Esophagus (tissue), 2 donors: ENCODE measurements around the gene CHML. TPM values are rescaled to one million over a fixed set of nuclear protein-coding genes. Genes with fewer than 3 reads are reported as not detected.
"Not testable (repeated sequence)": the region's sequence is repeated elsewhere in the genome, so short reads cannot be mapped to it uniquely, and the experiment has no call there.

Source experiments
- H3K27ac ChIP-seq, 2 donors: one replicate each; pipeline ENCODE4 v1.5.1; 2013; ENCODE audit warnings: low read depth in 2 of 2, mild to moderate bottlenecking in 2 of 2, inconsistent platforms in 1 of 2, low read length in 1 of 2, moderate library complexity in 1 of 2
- H3K27me3 ChIP-seq, 2 donors: one replicate each; pipeline ENCODE4 v1.6.1; 2013; ENCODE audit warnings: low read length in 2 of 2, control low read depth in 1 of 2, mild to moderate bottlenecking in 1 of 2; ENCODE audit not compliant: insufficient read depth in 2 of 2, control insufficient read depth in 1 of 2
- H3K36me3 ChIP-seq, 2 donors: one replicate each; pipeline ENCODE4 v1.6.1; 2013; ENCODE audit warnings: low read length in 1 of 2; ENCODE audit not compliant: control insufficient read depth in 2 of 2, insufficient read depth in 2 of 2
- H3K4me1 ChIP-seq, 2 donors: one replicate each; pipeline ENCODE4 v1.6.1; 2013; ENCODE audit warnings: low read length in 1 of 2; ENCODE audit not compliant: control insufficient read depth in 2 of 2, insufficient read depth in 2 of 2
- H3K4me3 ChIP-seq, 2 donors: one replicate each; pipeline ENCODE4 v1.5.1; 2013; ENCODE audit warnings: low read length in 2 of 2, mild to moderate bottlenecking in 2 of 2, low read depth in 1 of 2, moderate library complexity in 1 of 2
- H3K9me3 ChIP-seq, 2 donors: one replicate each; pipeline ENCODE4 v1.6.1; 2013; ENCODE audit warnings: mild to moderate bottlenecking in 2 of 2, low read depth in 1 of 2, low read length in 1 of 2, moderate library complexity in 1 of 2; ENCODE audit not compliant: control insufficient read depth in 2 of 2, insufficient read depth in 1 of 2
- WGBS, 2 donors: extraction: QIAGEN DNeasy Blood & Tissue Kit; methylation state at CpG; one replicate each; pipeline ENCODE4 v1.1.7; 2013; 5-methylcytosine and 5-hydroxymethylcytosine counted together
- polyA plus RNA-seq, 2 donors: library from polyadenylated mRNA; stranded (reverse); fragments of 200-250 nt; gene quantifications; one replicate each; pipeline ENCODE4 v1.2.3, GENCODE V29; 2013
- donor health status: healthy with polysubstance abuse.
- donor health status: Bipolar disorder and iron deficiency.

Gene CHML
- 1 to 10 TPM; 1.3 to 1.6 TPM for polyA plus RNA-seq

DNA sequence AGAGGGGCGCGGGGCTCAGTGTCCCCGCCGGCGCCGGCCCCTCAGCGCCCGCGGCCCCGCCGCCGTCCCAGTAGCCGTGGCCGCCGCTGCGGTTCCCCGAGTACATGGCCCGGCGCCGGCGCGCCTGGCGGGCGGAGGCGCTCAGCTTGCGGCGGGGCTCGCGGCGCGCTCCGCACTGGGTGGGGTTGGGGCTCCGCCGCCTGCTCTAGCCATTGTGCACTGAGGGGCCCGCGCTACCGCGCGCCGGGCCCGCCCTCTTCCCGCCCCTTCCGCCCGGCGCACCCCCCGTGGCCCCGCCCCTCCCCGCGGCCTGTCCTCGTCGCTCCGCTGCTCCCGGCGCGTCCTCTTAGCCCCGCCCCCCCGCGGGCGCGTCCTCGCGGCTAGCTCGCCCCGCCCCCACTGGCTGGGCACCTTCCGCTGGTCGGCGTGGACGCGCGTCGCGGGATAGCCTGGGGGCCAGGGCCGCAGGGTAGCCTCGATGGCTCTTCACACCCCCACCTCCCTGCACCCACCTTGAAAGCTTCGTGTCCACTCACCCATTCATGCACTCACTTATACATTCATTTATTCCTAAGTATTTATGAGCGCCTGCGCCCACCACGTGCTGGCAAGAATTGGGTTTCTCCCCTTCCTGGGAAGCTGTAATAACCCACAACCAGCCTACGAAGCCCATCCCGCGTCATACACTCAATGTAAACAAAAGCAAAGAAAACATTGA is at the start of gene CHML, which contains the start of gene OPN3:
Gene CHML (minus strand): TSS at position 221 of the 718 bp plus-strand sequence. CDS start 4,603 bp downstream, outside the sequence.
Gene OPN3 (minus strand): TSS at position 221 of the 718 bp plus-strand sequence. CDS start 115 bp downstream, at position 106.
- Histone ChIP-seq H3K27ac (peak within 1 kb of the TSS; percentile 74 to 85), H3K27me3 (no peaks in the 10 kb centered on the region), H3K36me3 (no peaks in the 10 kb centered on the region), H3K4me1 (peaks cover under 1 to 3% of the 10 kb centered on the region in 2 donors), H3K4me3 (peak within 1 kb of the TSS; percentile 63 to 78), H3K9me3 (no peaks in the 10 kb centered on the region)
- WGBS, 2 donors: 4 to 5% methylated on average over 59 to 81 of the region's 81 CpGs

DNA sequence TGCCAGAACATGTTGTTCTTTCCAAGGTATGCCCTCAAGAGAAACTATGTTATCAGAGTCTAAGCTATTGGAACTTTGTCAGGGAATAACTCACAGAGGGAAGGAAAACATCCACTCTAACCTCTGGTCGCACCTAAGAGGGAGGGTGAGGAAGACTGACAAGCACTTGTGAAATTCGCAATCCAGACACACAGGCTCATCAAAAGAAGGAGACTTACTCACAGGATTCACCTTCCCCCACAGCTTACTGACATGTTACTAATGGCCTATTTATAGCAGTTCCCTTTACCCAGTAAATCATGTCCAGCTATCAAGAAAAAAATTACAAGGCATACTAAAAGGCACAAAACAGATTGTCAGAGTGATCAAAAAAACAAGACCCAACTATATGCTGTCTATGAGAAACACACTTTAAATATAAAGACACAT is 48.8 kb upstream of the CHML start:
- H3K27me3 ChIP-seq: no peaks in the 10 kb centered on the region
- no peaks in the 10 kb centered on the region for H3K4me1 ChIP-seq
- H3K9me3 ChIP-seq: no peaks in the 10 kb centered on the region
- H3K4me3 ChIP-seq: no peak overlapping the region
- no peaks in the 10 kb centered on the region for H3K36me3 ChIP-seq
- H3K27ac ChIP-seq: no peak overlapping the region
- 19 to 32% methylated on average over 2 of the region's 2 CpGs for WGBS, 2 donors

DNA sequence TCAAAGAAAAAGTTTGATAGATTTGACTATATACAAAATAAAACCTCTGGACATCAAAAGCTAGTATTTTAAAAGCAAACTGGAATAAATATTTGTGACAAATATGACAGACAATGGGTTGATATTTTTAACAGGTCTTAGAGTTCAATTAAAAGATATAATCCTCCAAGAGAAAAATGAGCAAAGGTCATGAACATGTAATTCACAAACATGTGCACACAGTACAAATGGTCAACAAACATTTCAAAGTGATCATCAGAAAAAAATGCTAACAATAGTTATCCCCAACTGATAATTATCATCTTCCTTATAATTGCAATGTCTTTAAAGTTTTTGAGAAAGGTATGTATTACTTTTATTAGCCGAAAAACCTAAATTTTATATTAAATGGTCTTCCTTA is 43.9 kb upstream of the CHML start:
- Histone ChIP-seq H3K27me3 (no peaks in the 10 kb centered on the region), H3K27ac (no peak overlapping the region), H3K4me3 (no peak overlapping the region), H3K9me3 (no peaks in the 10 kb centered on the region), H3K4me1 (no peaks in the 10 kb centered on the region), H3K36me3 (no peaks in the 10 kb centered on the region)
- 93% methylated on average over 1 of the region's 1 CpG for whole genome bisulfite sequencing, 2 donors

- no peaks in the 10 kb centered on the region for H3K9me3 ChIP-seq
Measured at GRCh38 chr1:241682921-241683320, 42.8 kb upstream of the CHML start.

GRCh38 chr1:241681861-241682448 is 41.8 kb upstream of the CHML start:
- not testable (repeated sequence) for H3K36me3 ChIP-seq, H3K27ac ChIP-seq, H3K4me3 ChIP-seq, H3K9me3 ChIP-seq, H3K4me1 ChIP-seq, H3K27me3 ChIP-seq
- 60% methylated on average over 4 of the region's 4 CpGs for WGBS, 2 donors

More at GRCh38 chr1:241682921-241683320, 42.8 kb upstream of the CHML start:
- no peaks in the 10 kb centered on the region for H3K27me3 ChIP-seq
- 90 to 92% methylated on average over 2 of the region's 2 CpGs for WGBS, 2 donors
- H3K36me3 ChIP-seq: no peaks in the 10 kb centered on the region
- H3K4me1 ChIP-seq: no peaks in the 10 kb centered on the region
- H3K4me3 ChIP-seq: no peak overlapping the region
- no peak overlapping the region for H3K27ac ChIP-seq

GRCh38 chr1:241679961-241680360 is 39.8 kb upstream of the CHML start:
- Histone ChIP-seq H3K4me1 (no peaks in the 10 kb centered on the region), H3K4me3 (no peak overlapping the region), H3K27me3 (no peaks in the 10 kb centered on the region), H3K27ac (no peak overlapping the region), H3K9me3 (no peaks in the 10 kb centered on the region), H3K36me3 (no peaks in the 10 kb centered on the region)
- WGBS, 2 donors: 78 to 80% methylated on average over 3 of the region's 3 CpGs

DNA sequence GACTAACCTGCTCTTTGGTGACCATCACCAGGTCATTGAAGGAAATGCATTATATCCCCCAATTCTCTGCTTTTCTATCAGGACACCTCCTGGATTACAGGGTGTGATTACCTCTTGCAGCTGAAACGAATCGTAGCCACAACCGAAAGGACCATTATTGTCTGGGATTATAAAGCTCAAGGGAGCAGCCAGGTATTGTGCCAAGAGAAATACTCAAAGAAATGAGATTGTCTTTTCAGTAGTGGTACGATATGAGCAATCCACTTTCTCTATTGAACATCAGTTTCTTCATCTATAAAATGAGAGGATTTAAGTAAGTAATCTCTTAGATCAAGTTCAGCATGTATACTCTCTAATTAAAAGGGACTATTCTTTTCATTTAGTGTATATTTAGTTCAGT is 39.2 kb upstream of the CHML start:
- WGBS, 2 donors: 64 to 65% methylated on average over 4 of the region's 4 CpGs
- H3K36me3 ChIP-seq: no peaks in the 10 kb centered on the region
- no peak overlapping the region for H3K27ac ChIP-seq
- no peaks in the 10 kb centered on the region for H3K27me3 ChIP-seq
- H3K9me3 ChIP-seq: no peaks in the 10 kb centered on the region
- H3K4me3 ChIP-seq: no peak overlapping the region
- H3K4me1 ChIP-seq: no peaks in the 10 kb centered on the region

GRCh38 chr1:241678536-241678935 is 38.4 kb upstream of the CHML start:
- Histone ChIP-seq H3K4me1 (no peaks in the 10 kb centered on the region), H3K9me3 (no peaks in the 10 kb centered on the region), H3K4me3 (no peak overlapping the region), H3K36me3 (no peaks in the 10 kb centered on the region), H3K27ac (no peak overlapping the region), H3K27me3 (no peaks in the 10 kb centered on the region)
- 69 to 73% methylated on average over 2 of the region's 2 CpGs for WGBS, 2 donors

DNA sequence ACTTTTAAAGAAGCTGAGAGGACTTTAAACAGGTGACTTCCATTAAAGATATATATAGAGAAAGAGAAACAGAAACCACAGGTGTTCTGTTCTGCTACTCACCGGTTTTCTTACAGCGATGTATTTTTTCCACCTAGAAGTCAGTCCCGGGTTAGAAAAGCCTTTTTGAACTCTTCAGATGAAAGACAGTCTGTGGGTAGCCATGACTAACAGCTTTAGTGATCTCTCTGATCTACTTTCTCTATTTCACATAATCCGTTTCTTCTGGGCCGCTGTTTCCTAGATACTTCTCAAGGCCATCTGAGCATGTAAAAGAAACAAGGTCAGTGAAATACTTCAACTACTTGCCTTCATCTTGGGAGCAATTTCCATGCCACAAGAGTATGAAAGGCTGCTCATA is 37.0 kb upstream of the CHML start:
- 62 to 73% methylated on average over 5 of the region's 5 CpGs for WGBS, 2 donors

DNA sequence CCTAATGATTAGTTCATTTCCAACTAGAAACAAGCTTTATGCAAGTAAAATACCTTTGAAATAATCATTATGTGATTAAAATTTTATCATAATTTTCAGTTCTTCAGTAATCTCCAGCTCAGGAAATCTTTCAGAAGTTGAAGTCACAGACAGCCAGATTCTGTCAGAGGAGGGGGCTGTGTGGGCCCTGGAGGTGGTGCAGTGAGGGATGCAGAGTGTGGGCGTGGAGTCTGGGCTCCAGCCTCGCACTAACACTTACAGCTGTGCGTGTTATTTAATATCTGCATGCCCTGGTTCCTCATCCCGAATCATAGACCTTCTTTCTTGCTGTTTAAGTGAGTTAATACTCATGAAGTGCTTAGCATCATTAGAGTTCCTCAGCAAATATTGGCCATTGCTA is 35.8 kb upstream of the CHML start:
- no peaks in the 10 kb centered on the region for H3K4me1 ChIP-seq
- H3K36me3 ChIP-seq: no peaks in the 10 kb centered on the region
- H3K4me3 ChIP-seq: no peak overlapping the region
- no peak overlapping the region for H3K27ac ChIP-seq
- no peaks in the 10 kb centered on the region for H3K9me3 ChIP-seq
- H3K27me3 ChIP-seq: no peaks in the 10 kb centered on the region
- WGBS, 2 donors: 57 to 73% methylated on average over 4 of the region's 4 CpGs

More for the DNA sequence above, 37.0 kb upstream of the CHML start:
- Histone ChIP-seq H3K36me3 (no peaks in the 10 kb centered on the region), H3K4me1 (no peaks in the 10 kb centered on the region), H3K27me3 (no peaks in the 10 kb centered on the region), H3K4me3 (no peak overlapping the region), H3K9me3 (no peaks in the 10 kb centered on the region), H3K27ac (no peak overlapping the region)
